Measurements from ENCODE around the gene PDE3A. TPM values are rescaled to one million over a fixed set of nuclear protein-coding genes. Genes with fewer than 3 reads are reported as not detected.

PDE3A gene
- polyA plus RNA-seq, 3 donors = 0.10 TPM; not detected in 2

GRCh38 chr12:20432290-20432689 is 64.0 kb downstream of the PDE3A start:
- WGBS (ENCODE audit: insufficient coverage) = no CpG with 5 or more reads among the region's 1 CpG

GRCh38 chr12:20434996-20435395 is 66.7 kb downstream of the PDE3A start:
- Histone ChIP-seq H3K27me3 (ENCODE audit: control insufficient read depth in 2 of 2, insufficient read depth in 2 of 2, low read length in 2 of 2) (no peaks in the 10 kb centered on the region), H3K36me3 (replicated peaks in 1 of 2; ENCODE audit: control insufficient read depth in 1 of 2, insufficient read depth in 2 of 2, low read length in 2 of 2) (no peaks in the 10 kb centered on the region), H4K20me1 (ENCODE audit: insufficient read depth, low read length) (no peaks in the 10 kb centered on the region), H3K4me1 (ENCODE audit: control insufficient read depth in 1 of 2, insufficient read depth in 2 of 2, low read length in 2 of 2) (no peaks in the 10 kb centered on the region), H3K9me3 (replicated peaks in 1 of 2; ENCODE audit: control insufficient read depth in 1 of 2, insufficient read depth in 1 of 2, low read length in 2 of 2) (no peaks in the 10 kb centered on the region), H3K4me3 (replicated peaks in 1 of 3; ENCODE audit: low read depth in 2 of 3, low read length in 3 of 3) (no peak overlapping the region), H2AFZ (ENCODE audit: insufficient read depth, low read depth, low read length, poor library complexity, severe bottlenecking) (no peak overlapping the region), H3K79me2 (ENCODE audit: insufficient read depth, low read length) (no peaks in the 10 kb centered on the region), H3K27ac (ENCODE audit: low read depth in 1 of 2, low read length in 2 of 2) (no peak overlapping the region), H3K9ac (ENCODE audit: insufficient read depth, low read length, poor library complexity, severe bottlenecking) (no peak overlapping the region), H3K4me2 (replicated peaks; ENCODE audit: extremely low read depth, low read length, poor library complexity, severe bottlenecking) (no peak overlapping the region)
- DNase-seq = no peak
- intact Hi-C loops (cut with micrococcal nuclease) = no loop called here
- no CpG with 5 or more reads among the region's 3 CpGs for WGBS (ENCODE audit: insufficient coverage)
- no peaks in the 10 kb centered on the region for H3K9me3 Mint-ChIP-seq
- no peak for TF ChIP-seq CTCF (IDR thresholded peaks at IDR 0.05)
- H3K27ac Mint-ChIP-seq = no peak overlapping the region
- peaks cover 0 to 5% (median 0%) of the 10 kb centered on the region in 3 donors for H3K27me3 Mint-ChIP-seq (ENCODE audit: low read depth in 3 of 3)
- no peak overlapping the region for H3K4me3 Mint-ChIP-seq
- no peaks in the 10 kb centered on the region for H3K36me3 Mint-ChIP-seq
- peaks cover 4% of the 10 kb centered on the region for H3K4me1 Mint-ChIP-seq

More at GRCh38 chr12:20432290-20432689, 64.0 kb downstream of the PDE3A start:
- H3K79me2 ChIP-seq (ENCODE audit: insufficient read depth, low read length) = no peaks in the 10 kb centered on the region
- H3K27ac ChIP-seq (ENCODE audit: low read depth in 1 of 2, low read length in 2 of 2) = no peak overlapping the region
- H3K27me3 ChIP-seq (ENCODE audit: control insufficient read depth in 2 of 2, insufficient read depth in 2 of 2, low read length in 2 of 2) = no peaks in the 10 kb centered on the region
- no peaks in the 10 kb centered on the region for H3K36me3 ChIP-seq (replicated peaks in 1 of 2; ENCODE audit: control insufficient read depth in 1 of 2, insufficient read depth in 2 of 2, low read length in 2 of 2)
- Mint-ChIP-seq H3K9me3 (no peaks in the 10 kb centered on the region), H3K4me1 (no peaks in the 10 kb centered on the region), H3K27ac (no peak overlapping the region), H3K4me3 (no peak overlapping the region), H3K27me3 (ENCODE audit: low read depth in 3 of 3) (peaks cover 0 to 4% (median 0%) of the 10 kb centered on the region in 3 donors), H3K36me3 (no peaks in the 10 kb centered on the region)
- H3K4me3 ChIP-seq (replicated peaks in 1 of 3; ENCODE audit: low read depth in 2 of 3, low read length in 3 of 3) = no peak overlapping the region
- no peak overlapping the region for H3K9ac ChIP-seq (ENCODE audit: insufficient read depth, low read length, poor library complexity, severe bottlenecking)
- no peak for TF ChIP-seq CTCF (IDR thresholded peaks at IDR 0.05)
- H2AFZ ChIP-seq (ENCODE audit: insufficient read depth, low read depth, low read length, poor library complexity, severe bottlenecking) = no peak overlapping the region
- no peaks in the 10 kb centered on the region for H3K4me1 ChIP-seq (ENCODE audit: control insufficient read depth in 1 of 2, insufficient read depth in 2 of 2, low read length in 2 of 2)
- no peaks in the 10 kb centered on the region for H3K9me3 ChIP-seq (replicated peaks in 1 of 2; ENCODE audit: control insufficient read depth in 1 of 2, insufficient read depth in 1 of 2, low read length in 2 of 2)
- no peak overlapping the region for H3K4me2 ChIP-seq (replicated peaks; ENCODE audit: extremely low read depth, low read length, poor library complexity, severe bottlenecking)
- no peak for DNase-seq
- no peaks in the 10 kb centered on the region for H4K20me1 ChIP-seq (ENCODE audit: insufficient read depth, low read length)
- intact Hi-C loops (cut with micrococcal nuclease) = no loop called here

Data from CD14-positive monocyte (primary cell).